ENCODE data around the gene PRKAG2. TPM values are rescaled to one million over a fixed set of nuclear protein-coding genes. Genes with fewer than 3 reads are reported as not detected.

The PRKAG2 gene
- total and polyA plus RNA-seq, 4 donors = 3.6 to 25.1 (median 16.8) TPM

DNA sequence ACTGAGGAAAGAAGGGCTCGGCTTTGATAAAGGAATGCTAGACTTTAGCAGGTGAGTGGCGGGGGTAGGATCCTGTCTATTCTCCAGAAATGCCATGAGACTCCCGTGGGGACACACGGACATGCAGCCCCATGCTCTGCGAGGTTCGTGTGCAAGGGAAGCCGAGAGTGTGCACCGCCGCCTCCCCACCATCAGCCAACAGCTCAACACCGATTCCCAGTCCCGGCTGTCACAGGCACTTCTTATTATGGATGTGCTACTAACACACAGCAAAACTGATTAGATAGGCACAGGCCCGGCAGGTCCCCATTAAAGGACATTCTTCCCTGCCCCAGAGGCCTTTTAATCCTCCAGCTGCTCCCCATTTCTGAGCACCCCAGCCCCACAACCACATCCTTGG lies 154.4 kb downstream of the PRKAG2 start:
- Histone ChIP-seq H3K4me3 (ENCODE audit: low read depth in 1 of 3, low read length in 3 of 3) (no peak overlapping the region), H3K27me3 (ENCODE audit: control insufficient read depth in 4 of 4, insufficient read depth in 4 of 4, low read length in 3 of 4) (no peaks in the 10 kb centered on the region), H3K36me3 (ENCODE audit: control insufficient read depth in 4 of 4, insufficient read depth in 3 of 4, low read depth in 1 of 4, low read length in 3 of 4) (peaks cover 0 to 2% (median 0%) of the 10 kb centered on the region in 4 donors), H3K27ac (ENCODE audit: low read depth in 1 of 2, low read length in 2 of 2) (no peak overlapping the region), H3K9ac (ENCODE audit: low read depth in 1 of 2, low read length in 2 of 2) (no peak overlapping the region), H3K4me1 (ENCODE audit: control insufficient read depth in 4 of 4, insufficient read depth in 4 of 4, low read length in 3 of 4) (peaks cover 8 to 31% (median 10%) of the 10 kb centered on the region in 4 donors), H3K9me3 (ENCODE audit: control insufficient read depth in 4 of 4, low read length in 3 of 4) (no peaks in the 10 kb centered on the region)
- no peak for TF ChIP-seq RAD21 (IDR thresholded peaks at IDR 0.05)
- no peak for TF ChIP-seq RXRA (IDR thresholded peaks at IDR 0.05)
- TF ChIP-seq HNF4A (conservative IDR thresholded peaks at IDR 0.05) = no peak
- DNase-seq (ENCODE audit: low spot score) = no peak
- WGBS = 91% methylated on average over 12 of the region's 12 CpGs

DNA sequence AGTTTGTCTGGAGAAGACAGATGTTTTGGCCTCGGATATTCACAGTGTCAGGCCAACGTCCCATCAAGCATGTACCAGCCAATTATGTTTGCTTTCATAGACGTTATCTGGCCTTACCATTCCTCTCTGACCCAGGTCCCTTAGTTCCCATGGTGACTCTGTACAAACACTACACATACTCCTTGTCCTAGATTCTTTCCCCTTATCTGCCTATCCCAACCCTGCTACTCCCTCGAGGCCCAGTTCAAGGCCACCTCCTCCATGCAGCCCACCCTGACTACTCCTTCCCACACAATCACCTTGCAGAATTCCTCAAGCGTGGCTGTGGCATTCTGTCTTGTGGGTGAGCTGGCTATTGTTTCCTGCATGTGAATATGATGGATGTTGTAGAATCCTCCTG lies 155.2 kb downstream of the PRKAG2 start:
- Histone ChIP-seq H3K36me3 (ENCODE audit: control insufficient read depth in 4 of 4, insufficient read depth in 3 of 4, low read depth in 1 of 4, low read length in 3 of 4) (peaks cover 0 to 2% (median 0%) of the 10 kb centered on the region in 4 donors), H3K4me3 (ENCODE audit: low read depth in 1 of 3, low read length in 3 of 3) (no peak overlapping the region), H3K4me1 (ENCODE audit: control insufficient read depth in 4 of 4, insufficient read depth in 4 of 4, low read length in 3 of 4) (peaks cover 9 to 34% (median 13%) of the 10 kb centered on the region in 4 donors), H3K27me3 (ENCODE audit: control insufficient read depth in 4 of 4, insufficient read depth in 4 of 4, low read length in 3 of 4) (no peaks in the 10 kb centered on the region), H3K27ac (ENCODE audit: low read depth in 1 of 2, low read length in 2 of 2) (no peak overlapping the region), H3K9ac (ENCODE audit: low read depth in 1 of 2, low read length in 2 of 2) (no peak overlapping the region), H3K9me3 (ENCODE audit: control insufficient read depth in 4 of 4, low read length in 3 of 4) (no peaks in the 10 kb centered on the region)
- TF ChIP-seq NR2F2 (IDR thresholded peaks at IDR 0.05) = peak; percentile 17
- no peak for TF ChIP-seq FOXA2 (IDR thresholded peaks at IDR 0.05)
- TF ChIP-seq RAD21 (IDR thresholded peaks at IDR 0.05) = no peak
- TF ChIP-seq JUND (IDR thresholded peaks at IDR 0.05) = no peak
- TF ChIP-seq RXRA (IDR thresholded peaks at IDR 0.05) = peak in 1 of 2 donors; percentile 32
- TF ChIP-seq SP1 (IDR thresholded peaks at IDR 0.05) = no peak
- no peak for TF ChIP-seq FOXA1 (IDR thresholded peaks at IDR 0.05)
- no peak for DNase-seq (ENCODE audit: low spot score)
- WGBS = 46% methylated on average over 5 of the region's 5 CpGs

DNA sequence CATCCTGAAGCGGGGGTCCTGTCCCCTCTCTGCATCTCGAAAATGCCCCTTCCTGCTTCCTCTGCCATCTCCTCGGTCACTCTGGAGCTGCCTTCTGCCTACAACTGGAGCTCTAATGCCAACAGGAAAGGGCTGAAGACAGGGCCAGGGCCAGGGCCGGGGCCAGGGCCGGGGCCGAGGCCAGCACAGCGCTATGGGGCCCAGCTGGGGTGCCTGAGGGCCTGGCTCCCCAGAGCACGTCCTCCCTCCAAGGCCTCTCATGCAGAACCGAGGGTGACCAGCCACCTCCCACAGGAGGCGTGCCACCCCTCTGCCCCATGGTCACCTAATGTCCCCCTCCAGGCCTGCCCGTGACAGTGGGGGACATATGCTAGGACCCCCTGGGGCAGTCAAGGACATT lies 155.7 kb downstream of the PRKAG2 start:
- no peak for DNase-seq (ENCODE audit: low spot score)
- Histone ChIP-seq H3K27me3 (ENCODE audit: control insufficient read depth in 4 of 4, insufficient read depth in 4 of 4, low read length in 3 of 4) (no peaks in the 10 kb centered on the region), H3K9me3 (ENCODE audit: control insufficient read depth in 4 of 4, low read length in 3 of 4) (no peaks in the 10 kb centered on the region), H3K36me3 (ENCODE audit: control insufficient read depth in 4 of 4, insufficient read depth in 3 of 4, low read depth in 1 of 4, low read length in 3 of 4) (peaks cover 0 to 2% (median 0%) of the 10 kb centered on the region in 4 donors), H3K4me1 (ENCODE audit: control insufficient read depth in 4 of 4, insufficient read depth in 4 of 4, low read length in 3 of 4) (peaks cover 12 to 39% (median 17%) of the 10 kb centered on the region in 4 donors), H3K9ac (ENCODE audit: low read depth in 1 of 2, low read length in 2 of 2) (no peak overlapping the region), H3K4me3 (ENCODE audit: low read depth in 1 of 3, low read length in 3 of 3) (no peak overlapping the region), H3K27ac (ENCODE audit: low read depth in 1 of 2, low read length in 2 of 2) (no peak overlapping the region)
- TF ChIP-seq JUND (IDR thresholded peaks at IDR 0.05) = no peak
- no peak for TF ChIP-seq HNF4G (IDR thresholded peaks at IDR 0.05)
- TF ChIP-seq EGR1 (IDR thresholded peaks at IDR 0.05; ENCODE audit: low read depth in 2 of 2) = no peak
- TF ChIP-seq, protein P1, sequence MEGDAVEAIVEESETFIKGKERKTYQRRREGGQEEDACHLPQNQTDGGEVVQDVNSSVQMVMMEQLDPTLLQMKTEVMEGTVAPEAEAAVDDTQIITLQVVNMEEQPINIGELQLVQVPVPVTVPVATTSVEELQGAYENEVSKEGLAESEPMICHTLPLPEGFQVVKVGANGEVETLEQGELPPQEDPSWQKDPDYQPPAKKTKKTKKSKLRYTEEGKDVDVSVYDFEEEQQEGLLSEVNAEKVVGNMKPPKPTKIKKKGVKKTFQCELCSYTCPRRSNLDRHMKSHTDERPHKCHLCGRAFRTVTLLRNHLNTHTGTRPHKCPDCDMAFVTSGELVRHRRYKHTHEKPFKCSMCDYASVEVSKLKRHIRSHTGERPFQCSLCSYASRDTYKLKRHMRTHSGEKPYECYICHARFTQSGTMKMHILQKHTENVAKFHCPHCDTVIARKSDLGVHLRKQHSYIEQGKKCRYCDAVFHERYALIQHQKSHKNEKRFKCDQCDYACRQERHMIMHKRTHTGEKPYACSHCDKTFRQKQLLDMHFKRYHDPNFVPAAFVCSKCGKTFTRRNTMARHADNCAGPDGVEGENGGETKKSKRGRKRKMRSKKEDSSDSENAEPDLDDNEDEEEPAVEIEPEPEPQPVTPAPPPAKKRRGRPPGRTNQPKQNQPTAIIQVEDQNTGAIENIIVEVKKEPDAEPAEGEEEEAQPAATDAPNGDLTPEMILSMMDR (IDR thresholded peaks at IDR 0.05; ENCODE audit: low read depth, low read length, missing input control) = no peak
- TF ChIP-seq GABPA (IDR thresholded peaks at IDR 0.05 in 1 of 2, conservative IDR thresholded peaks at IDR 0.05 in 1 of 2) = no peak
- no peak for TF ChIP-seq HNF4A (conservative IDR thresholded peaks at IDR 0.05)
- TF ChIP-seq TAF1 (conservative IDR thresholded peaks at IDR 0.05) = no peak
- no peak for TF ChIP-seq RXRA (IDR thresholded peaks at IDR 0.05)
- TF ChIP-seq, protein P2, sequence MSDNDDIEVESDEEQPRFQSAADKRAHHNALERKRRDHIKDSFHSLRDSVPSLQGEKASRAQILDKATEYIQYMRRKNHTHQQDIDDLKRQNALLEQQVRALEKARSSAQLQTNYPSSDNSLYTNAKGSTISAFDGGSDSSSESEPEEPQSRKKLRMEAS (IDR thresholded peaks at IDR 0.05) = no peak
- TF ChIP-seq YY1 (IDR thresholded peaks at IDR 0.05) = no peak
- TF ChIP-seq FOXA1 (IDR thresholded peaks at IDR 0.05) = no peak
- TF ChIP-seq, protein P3, sequence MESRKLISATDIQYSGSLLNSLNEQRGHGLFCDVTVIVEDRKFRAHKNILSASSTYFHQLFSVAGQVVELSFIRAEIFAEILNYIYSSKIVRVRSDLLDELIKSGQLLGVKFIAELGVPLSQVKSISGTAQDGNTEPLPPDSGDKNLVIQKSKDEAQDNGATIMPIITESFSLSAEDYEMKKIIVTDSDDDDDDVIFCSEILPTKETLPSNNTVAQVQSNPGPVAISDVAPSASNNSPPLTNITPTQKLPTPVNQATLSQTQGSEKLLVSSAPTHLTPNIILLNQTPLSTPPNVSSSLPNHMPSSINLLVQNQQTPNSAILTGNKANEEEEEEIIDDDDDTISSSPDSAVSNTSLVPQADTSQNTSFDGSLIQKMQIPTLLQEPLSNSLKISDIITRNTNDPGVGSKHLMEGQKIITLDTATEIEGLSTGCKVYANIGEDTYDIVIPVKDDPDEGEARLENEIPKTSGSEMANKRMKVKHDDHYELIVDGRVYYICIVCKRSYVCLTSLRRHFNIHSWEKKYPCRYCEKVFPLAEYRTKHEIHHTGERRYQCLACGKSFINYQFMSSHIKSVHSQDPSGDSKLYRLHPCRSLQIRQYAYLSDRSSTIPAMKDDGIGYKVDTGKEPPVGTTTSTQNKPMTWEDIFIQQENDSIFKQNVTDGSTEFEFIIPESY (IDR thresholded peaks at IDR 0.05) = no peak
- no peak for TF ChIP-seq RAD21 (IDR thresholded peaks at IDR 0.05)
- WGBS = 88% methylated on average over 11 of the region's 11 CpGs
